Measurements from ENCODE around the gene BEND7. TPM values are rescaled to one million over a fixed set of nuclear protein-coding genes. Genes with fewer than 3 reads are reported as not detected.
A peak's percentile ranks its signal among the peaks of the same experiment; 100 is the strongest.

Gene BEND7
- total and polyA plus RNA-seq, 7 donors: 6.1 to 27.6 (median 21.6) TPM

DNA sequence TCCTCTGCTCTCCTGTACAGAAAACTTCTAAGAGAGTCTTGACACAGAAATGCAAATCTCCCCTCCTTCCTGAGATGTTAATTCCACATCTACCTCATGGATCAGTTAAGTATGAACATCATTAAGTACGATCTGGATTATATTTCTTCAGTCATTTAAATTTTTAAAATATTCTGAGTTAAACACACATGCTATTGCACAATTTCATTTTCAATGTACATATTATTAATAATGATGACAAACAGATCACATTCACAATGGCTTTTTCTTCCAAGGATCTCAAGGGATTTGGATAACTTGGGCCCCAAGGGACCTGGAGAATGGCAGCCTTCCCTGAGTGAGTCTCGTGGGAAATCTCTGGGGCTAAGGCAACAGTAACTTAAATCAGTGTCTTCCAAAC is 16.2 kb downstream of the BEND7 start:
- ATAC-seq (no peak), DNase-seq (no peak)
- Histone ChIP-seq H3K4me1 (no peaks in the 10 kb centered on the region), H3K27ac (no peak overlapping the region), H3K9me3 (no peaks in the 10 kb centered on the region), H3K36me3 (ENCODE audit: insufficient read depth in 1 of 2, low read depth in 1 of 2) (peaks cover 0 to 23% of the 10 kb centered on the region in 2 donors), H3K27me3 (ENCODE audit: insufficient read depth in 3 of 3, low read length in 2 of 3) (no peaks in the 10 kb centered on the region), H3K4me3 (no peak overlapping the region)
- TF ChIP-seq, protein P1, sequence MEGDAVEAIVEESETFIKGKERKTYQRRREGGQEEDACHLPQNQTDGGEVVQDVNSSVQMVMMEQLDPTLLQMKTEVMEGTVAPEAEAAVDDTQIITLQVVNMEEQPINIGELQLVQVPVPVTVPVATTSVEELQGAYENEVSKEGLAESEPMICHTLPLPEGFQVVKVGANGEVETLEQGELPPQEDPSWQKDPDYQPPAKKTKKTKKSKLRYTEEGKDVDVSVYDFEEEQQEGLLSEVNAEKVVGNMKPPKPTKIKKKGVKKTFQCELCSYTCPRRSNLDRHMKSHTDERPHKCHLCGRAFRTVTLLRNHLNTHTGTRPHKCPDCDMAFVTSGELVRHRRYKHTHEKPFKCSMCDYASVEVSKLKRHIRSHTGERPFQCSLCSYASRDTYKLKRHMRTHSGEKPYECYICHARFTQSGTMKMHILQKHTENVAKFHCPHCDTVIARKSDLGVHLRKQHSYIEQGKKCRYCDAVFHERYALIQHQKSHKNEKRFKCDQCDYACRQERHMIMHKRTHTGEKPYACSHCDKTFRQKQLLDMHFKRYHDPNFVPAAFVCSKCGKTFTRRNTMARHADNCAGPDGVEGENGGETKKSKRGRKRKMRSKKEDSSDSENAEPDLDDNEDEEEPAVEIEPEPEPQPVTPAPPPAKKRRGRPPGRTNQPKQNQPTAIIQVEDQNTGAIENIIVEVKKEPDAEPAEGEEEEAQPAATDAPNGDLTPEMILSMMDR (IDR thresholded peaks at IDR 0.05): no peak
- 26 to 44% (median 33%) methylated on average over 2 of the region's 2 CpGs for WGBS, 3 donors
- intact Hi-C loops (cut with DNase I): no loop called here

DNA sequence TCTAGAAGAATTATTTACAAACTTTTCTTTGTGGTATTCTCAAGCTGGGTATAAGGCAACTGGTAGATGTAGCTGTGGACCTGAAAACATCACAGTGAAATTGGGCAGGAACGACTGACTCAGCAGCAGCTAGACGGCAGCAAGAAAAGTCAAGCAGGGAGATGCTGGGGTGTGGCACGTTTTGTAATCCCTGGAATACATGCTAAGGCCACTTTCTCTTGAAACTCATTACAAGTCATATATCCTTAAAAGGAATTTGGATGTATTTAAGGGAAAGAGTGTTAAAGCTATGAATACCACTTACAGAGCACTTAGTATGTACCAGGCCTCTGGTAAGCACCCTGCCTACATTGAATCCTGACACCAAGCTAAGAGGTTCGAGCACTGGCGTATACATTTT is 17.4 kb downstream of the BEND7 start:
- peaks cover 0 to 21% of the 10 kb centered on the region in 2 donors for H3K36me3 ChIP-seq (ENCODE audit: insufficient read depth in 1 of 2, low read depth in 1 of 2)
- WGBS, 3 donors: 83 to 89% (median 83%) methylated on average over 5 of the region's 5 CpGs
- H3K4me1 ChIP-seq: no peaks in the 10 kb centered on the region
- no peak for ATAC-seq
- H3K4me3 ChIP-seq: no peak overlapping the region
- intact Hi-C loops (cut with DNase I): no loop called here
- no peak for DNase-seq
- TF ChIP-seq, protein P1 (IDR thresholded peaks at IDR 0.05): no peak
- H3K9me3 ChIP-seq: no peaks in the 10 kb centered on the region
- H3K27ac ChIP-seq: no peak overlapping the region
- H3K27me3 ChIP-seq (ENCODE audit: insufficient read depth in 3 of 3, low read length in 2 of 3): no peaks in the 10 kb centered on the region

DNA sequence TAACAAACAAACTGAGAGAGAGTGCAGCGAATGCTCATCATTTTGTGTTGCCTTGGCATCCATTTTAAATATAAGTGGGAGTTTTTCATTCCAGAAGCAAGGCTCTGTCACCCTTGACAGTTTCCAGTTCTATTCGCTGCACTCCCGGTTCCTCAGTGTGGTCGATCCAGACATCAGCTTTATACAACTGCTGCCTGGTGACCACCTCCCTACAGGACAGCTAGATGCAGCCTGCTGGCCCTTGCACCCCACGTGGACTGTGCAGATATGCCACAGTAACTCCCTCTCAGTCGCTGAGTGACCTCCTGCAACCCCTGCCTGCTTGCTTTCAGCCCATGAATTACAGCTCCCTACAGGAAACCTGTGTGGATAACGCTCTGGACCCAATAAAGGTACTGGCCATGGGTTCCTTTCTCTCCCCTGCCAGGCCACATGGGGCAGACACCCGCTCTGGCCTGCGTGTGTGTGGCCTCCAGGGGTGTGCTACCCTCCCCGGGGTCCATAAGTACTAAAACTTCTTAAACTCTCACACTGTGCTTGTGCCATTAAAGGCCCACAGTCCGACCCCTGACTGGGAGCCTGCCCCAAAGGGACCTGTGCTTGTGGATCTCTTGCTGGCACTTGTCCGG is 23.6 kb downstream of the BEND7 start:
- Histone ChIP-seq H3K9me3 (no peaks in the 10 kb centered on the region), H3K36me3 (ENCODE audit: insufficient read depth in 1 of 2, low read depth in 1 of 2) (peaks cover 0 to 11% of the 10 kb centered on the region in 2 donors), H3K4me1 (no peaks in the 10 kb centered on the region), H3K4me3 (no peak overlapping the region), H3K27me3 (ENCODE audit: insufficient read depth in 3 of 3, low read length in 2 of 3) (no peaks in the 10 kb centered on the region), H3K27ac (no peak overlapping the region)
- intact Hi-C loops (cut with DNase I): no loop called here
- WGBS, 3 donors: 79 to 82% (median 80%) methylated on average over 12 of the region's 12 CpGs
- no peak for DNase-seq
- ATAC-seq: no peak
- TF ChIP-seq, protein P1 (IDR thresholded peaks at IDR 0.05): no peak

DNA sequence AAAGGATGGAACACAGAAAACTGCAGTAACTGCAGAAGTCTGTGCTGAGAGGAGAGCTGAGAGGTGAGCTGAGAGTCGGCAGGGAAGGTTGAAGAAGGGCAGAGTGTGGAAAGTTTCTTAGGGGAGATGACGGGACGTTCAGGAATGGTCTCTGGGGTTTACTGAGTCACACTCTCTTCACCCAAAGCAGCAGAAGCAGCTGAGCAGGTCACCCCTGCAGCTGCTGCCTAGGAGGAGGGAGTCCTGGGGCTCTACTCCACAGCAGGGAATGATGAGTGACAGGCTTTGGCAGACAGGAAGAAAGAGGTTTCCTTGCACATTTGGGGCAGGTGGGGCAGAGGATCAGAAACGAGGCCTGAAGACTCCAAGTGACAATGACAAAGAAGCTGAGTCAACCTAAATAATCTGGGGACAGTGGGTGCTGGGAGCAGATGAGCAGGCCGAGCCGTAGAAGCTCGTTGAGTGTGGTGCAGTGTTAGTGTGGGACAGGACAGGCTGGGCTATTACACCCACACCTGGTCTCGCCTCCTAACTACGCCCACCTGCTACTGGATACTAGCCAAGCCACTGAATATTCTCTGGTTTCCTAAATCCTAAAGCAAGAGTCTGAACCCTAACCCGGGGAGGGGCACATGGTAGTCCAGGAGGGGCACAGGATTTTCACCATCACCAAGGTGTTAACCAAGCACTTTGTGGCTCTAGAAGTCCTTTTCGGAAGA is 24.9 kb downstream of the BEND7 start:
- DNase-seq: no peak
- peak; percentile 74 to 98 (median 86) for ATAC-seq
- Histone ChIP-seq H3K27ac (no peak overlapping the region), H3K4me3 (no peak overlapping the region), H3K4me1 (no peaks in the 10 kb centered on the region), H3K9me3 (no peaks in the 10 kb centered on the region), H3K27me3 (ENCODE audit: insufficient read depth in 3 of 3, low read length in 2 of 3) (no peaks in the 10 kb centered on the region), H3K36me3 (ENCODE audit: insufficient read depth in 1 of 2, low read depth in 1 of 2) (peaks cover 0 to 23% of the 10 kb centered on the region in 2 donors)
- intact Hi-C loops (cut with DNase I): no loop called here
- TF ChIP-seq, protein P1 (IDR thresholded peaks at IDR 0.05): no peak
- WGBS, 3 donors: 75 to 81% (median 76%) methylated on average over 11 of the region's 11 CpGs

All from psoas muscle (tissue), 8 donors.